GM18517 (cell line): Measurements from ENCODE around the gene KATNIP.

ENCODE experiments used
- ATAC-seq: cut with Tn5 transposase; IDR thresholded peaks from one replicate; pipeline ENCODE4 v1.9.1; 2021; ENCODE audit warnings: mild to moderate bottlenecking, moderate library complexity; ENCODE audit not compliant: unreplicated experiment

The KATNIP gene

GRCh38 chr16:27549746-27550581 lies at the start of gene KATNIP, which contains the start of gene GTF3C1:
Gene KATNIP (plus strand): TSS chr16:27550144. CDS start chr16:27550171, 27 bp downstream.
Gene GTF3C1 (minus strand): TSS chr16:27549913. CDS start chr16:27549890, 23 bp downstream.
- ATAC-seq, result peak; percentile 93

GRCh38 chr16:27500801-27501200 lies 49.1 kb upstream of the KATNIP start:
- ATAC-seq, result no peak

- no peak for ATAC-seq
These were observed 46.3 kb upstream of the KATNIP start for GRCh38 chr16:27503662-27504061.

GRCh38 chr16:27505297-27506236 lies 44.4 kb upstream of the KATNIP start:
- no peak for ATAC-seq

- no peak for ATAC-seq
These were observed 43.2 kb upstream of the KATNIP start for GRCh38 chr16:27506771-27507170.

- no peak for ATAC-seq
These were observed 41.5 kb upstream of the KATNIP start for GRCh38 chr16:27508476-27508875.

- ATAC-seq, result no peak
These were observed 38.1 kb upstream of the KATNIP start for GRCh38 chr16:27511657-27512448.

GRCh38 chr16:27514806-27515205 lies 35.1 kb upstream of the KATNIP start:
- no peak for ATAC-seq

GRCh38 chr16:27515874-27516353 lies 34.0 kb upstream of the KATNIP start:
- no peak for ATAC-seq

- ATAC-seq, result no peak
These were observed 33.6 kb upstream of the KATNIP start for GRCh38 chr16:27516365-27516764.

- no peak for ATAC-seq
These were observed 32.3 kb upstream of the KATNIP start for GRCh38 chr16:27517664-27518063.

- no peak for ATAC-seq
These were observed 31.7 kb upstream of the KATNIP start for GRCh38 chr16:27518226-27518625.

- ATAC-seq, result no peak
These were observed 28.8 kb upstream of the KATNIP start for GRCh38 chr16:27520982-27521673.

GRCh38 chr16:27522173-27522707 lies 27.7 kb upstream of the KATNIP start:
- no peak for ATAC-seq

- no peak for ATAC-seq
These were observed 23.8 kb upstream of the KATNIP start for GRCh38 chr16:27526180-27526579.

GRCh38 chr16:27528294-27528693 lies 21.6 kb upstream of the KATNIP start:
- no peak for ATAC-seq

GRCh38 chr16:27529962-27530361 lies 20.0 kb upstream of the KATNIP start:
- no peak for ATAC-seq

GRCh38 chr16:27531186-27531585 lies 18.8 kb upstream of the KATNIP start:
- no peak for ATAC-seq
